NCI-H2029 treated with DMSO at 0.1 percent for 48 hours (cell line): ENCODE results near the gene ANKS1B.

Experiments used
- DNase-seq: peaks from one replicate; lab custom pipeline; 2025; lab: John Stamatoyannopoulos, UW

Gene ANKS1B

DNA sequence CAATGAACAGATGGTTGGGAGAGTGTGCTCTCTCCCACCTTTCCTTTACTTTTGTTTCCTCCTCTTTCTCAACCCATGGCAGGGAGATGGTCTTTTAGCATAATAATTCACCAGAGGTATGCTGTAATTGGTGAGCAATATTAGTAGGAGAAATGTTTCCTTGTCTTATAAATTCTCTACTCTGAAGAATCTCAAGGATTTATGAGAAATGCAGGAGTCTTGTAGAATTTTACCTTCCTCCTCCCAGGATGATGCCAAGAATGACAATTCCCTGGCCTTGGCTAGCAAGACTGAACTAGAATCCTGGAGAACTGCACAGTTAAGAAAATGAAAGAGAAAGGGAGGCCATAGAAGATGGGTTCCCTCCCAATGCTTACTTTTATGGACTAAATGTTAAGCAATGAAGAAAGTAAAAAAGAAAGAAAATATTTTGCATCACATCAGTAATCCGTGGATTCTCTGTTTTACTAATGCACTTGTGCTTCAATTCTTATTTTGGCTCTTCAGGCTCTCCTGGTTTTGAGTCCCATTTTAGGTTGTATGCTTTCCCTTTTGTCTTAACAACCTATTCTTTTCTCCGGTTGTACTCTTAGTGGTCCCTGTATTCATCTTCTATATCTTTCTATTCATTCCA lies 530.1 kb downstream of the ANKS1B start:
- no peak for DNase-seq

GRCh38 chr12:99453836-99454538 lies 530.7 kb downstream of the ANKS1B start:
- DNase-seq = no peak

DNA sequence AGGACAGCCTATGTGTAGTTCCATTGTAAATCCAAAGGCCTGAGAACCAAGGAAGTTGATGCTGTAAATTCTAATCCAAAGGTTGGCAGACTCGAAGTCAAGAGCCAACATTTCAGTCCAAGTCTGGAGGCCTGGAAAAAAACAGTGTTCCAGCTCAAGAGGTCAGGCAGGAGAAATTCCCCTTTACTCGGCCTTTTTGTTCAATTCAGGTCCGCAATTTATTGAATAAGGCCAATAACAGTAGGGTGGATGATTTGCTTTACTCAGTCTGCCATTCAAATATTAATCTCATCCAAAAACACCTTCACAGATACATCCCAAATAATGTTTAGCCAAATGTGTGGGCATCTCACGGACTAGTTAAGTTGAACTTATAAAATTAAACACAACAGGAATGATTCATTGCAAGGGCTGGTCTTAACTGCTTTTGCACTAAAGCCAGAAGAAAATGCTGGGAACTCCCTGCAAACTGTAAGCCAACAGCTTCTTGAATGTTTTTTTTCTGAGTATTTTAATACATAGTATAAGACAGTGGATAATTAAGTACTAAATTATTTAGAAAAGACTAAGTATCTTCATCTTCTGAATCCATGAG lies 534.6 kb downstream of the ANKS1B start:
- no peak for DNase-seq

DNA sequence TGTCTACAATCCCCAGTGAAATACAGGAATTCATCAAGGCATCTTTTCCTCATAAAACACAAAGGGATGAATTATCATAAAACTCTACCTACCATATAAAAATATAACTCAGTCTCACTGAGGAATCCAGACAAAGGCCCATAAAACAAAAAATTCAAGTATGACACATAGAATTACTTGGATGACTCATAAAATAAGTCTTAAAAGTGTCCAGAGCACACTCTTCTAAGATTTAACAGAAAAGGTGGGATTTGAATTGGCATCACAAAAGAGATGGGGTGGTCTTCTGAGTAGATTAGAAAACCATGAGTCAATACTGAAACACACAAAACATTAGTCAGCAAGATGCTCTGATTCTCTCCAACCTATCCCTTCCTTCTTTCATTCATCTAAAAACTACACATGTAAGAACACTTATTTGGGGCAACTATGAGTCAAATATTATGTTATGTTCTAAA lies 539.8 kb downstream of the ANKS1B start:
- DNase-seq = no peak

GRCh38 chr12:99442758-99443157 lies 542.0 kb downstream of the ANKS1B start:
- no peak for DNase-seq

GRCh38 chr12:99439399-99439798 lies 545.3 kb downstream of the ANKS1B start:
- no peak for DNase-seq

DNA sequence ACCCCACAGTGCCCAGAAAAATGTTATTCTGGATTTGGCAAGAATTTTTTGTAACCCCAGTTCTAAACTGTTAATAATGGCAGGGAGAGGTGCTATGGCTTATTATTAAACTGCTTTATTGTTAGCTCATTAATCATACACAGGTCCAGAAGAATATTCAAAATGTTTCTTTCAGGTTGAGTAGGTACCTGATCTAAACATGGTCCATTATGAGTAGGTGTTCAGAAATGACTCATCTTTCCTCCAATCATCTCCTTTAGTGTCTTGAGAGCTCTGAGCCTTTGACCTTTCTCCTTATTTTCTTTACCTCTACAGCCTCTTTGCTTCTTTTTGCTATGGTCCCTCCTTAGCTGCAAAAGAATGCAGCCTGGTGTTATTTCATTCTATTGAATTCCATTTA lies 548.2 kb downstream of the ANKS1B start:
- no peak for DNase-seq

DNA sequence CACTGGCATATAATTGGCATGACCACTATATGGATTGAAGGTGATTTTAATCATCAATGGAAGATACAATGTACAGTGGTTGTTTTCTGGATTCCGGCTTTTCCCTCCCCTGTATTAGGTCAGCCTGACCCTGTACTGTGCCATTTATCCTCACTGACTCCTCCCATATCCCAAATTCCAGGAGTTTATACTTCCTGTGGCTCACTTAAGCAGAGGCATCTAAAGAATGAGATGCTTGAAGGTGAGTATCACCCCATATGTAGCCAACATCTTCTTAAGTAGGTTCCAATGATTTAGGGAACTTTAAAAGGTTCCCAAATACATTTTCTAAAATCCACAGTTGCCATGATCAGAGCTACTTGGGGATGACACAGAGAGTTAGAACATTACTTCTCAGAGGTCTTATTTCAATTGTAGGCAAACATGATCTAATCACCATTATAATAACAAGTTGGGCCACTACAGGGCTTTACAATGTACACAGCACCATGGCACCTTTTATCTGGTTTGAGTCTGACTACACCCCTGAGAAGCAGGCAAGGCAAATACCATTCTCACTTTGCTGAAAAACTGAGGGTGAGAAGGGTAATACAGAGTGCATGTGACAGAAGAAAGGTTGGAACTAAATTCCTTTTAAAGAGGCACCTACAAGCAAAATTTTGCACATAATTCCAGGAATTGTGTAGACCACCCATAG lies 549.5 kb downstream of the ANKS1B start:
- no peak for DNase-seq

- no peak for DNase-seq
Measured at GRCh38 chr12:99433155-99433554, 551.6 kb downstream of the ANKS1B start.

DNA sequence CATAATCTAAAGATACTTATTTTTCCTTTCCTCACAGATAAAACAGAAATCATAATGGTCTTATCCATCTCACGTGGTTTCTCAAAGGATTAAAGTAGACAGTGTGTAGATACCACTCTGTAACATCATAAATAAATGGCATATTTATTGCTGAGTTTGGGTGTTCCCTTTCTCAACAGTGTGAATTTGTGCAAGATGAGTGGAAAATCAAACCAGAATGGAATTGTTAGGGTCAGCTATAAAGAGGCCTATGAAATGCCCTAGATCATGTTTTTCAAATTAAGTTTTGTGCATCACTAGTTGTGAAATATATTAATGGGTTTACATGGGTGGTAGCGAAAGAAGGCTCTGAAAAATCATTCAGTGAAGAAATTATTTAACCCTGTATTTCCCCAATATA lies 553.5 kb downstream of the ANKS1B start:
- no peak for DNase-seq

DNA sequence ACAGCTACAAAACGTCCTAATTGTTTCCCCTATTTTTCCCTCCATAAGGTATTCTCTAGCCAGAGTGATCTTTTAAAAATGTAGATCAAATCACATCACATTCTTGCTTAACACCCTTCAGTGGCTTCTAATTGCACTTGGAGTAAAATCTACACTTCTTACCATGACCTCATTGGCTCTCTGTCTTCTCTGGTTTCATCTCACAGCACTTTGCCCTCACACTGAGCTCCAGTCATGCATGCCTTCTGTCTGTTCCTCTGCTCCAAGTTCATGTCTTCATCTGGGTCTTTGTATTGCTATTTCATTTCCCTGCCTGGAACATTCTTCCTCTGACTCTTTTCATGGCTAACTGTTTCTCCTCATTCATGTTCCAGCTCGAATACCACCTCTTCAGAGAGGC lies 557.6 kb downstream of the ANKS1B start:
- no peak for DNase-seq

DNA sequence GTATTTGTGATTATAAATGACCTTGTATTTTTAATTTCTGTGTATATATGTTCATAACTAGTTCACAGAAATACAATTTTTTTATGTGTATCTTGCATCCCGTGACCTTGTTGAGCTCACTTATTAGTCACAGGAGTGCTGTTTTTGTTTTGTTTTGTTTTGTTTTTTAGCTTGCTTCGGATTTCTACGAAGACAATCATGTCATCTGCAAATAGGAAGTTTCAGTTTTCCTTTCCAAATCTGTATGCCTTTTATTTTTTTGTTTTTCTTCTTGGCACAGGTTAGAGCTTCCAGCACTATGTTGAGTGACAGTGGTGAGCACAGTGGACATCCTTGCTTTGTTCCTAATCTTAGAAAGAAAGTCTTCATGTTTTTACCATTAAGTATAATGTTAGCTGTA lies 566.4 kb downstream of the ANKS1B start:
- DNase-seq = no peak

GRCh38 chr12:99413751-99414150 lies 571.0 kb downstream of the ANKS1B start:
- peak; percentile 62 for DNase-seq

DNA sequence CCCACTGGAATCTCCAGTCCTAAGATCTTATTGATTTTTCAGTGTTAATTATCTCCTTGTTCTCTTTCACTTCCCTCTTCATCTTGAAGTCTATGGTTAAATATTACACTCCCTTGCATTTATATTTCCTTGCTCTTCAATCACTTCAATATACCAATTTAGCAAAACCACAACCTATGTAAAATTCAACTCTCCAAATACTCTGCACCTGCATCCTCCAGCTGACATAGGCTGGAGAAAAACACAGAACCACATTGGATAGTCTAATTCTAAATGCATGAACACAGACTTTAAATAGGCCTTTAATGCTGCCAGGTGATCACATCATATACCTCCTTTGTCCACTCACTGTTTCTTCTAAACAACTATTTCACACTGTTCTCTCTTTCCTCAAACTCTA lies 591.0 kb downstream of the ANKS1B start:
- DNase-seq = no peak

GRCh38 chr12:99392091-99392850 lies 592.5 kb downstream of the ANKS1B start:
- DNase-seq = no peak

DNA sequence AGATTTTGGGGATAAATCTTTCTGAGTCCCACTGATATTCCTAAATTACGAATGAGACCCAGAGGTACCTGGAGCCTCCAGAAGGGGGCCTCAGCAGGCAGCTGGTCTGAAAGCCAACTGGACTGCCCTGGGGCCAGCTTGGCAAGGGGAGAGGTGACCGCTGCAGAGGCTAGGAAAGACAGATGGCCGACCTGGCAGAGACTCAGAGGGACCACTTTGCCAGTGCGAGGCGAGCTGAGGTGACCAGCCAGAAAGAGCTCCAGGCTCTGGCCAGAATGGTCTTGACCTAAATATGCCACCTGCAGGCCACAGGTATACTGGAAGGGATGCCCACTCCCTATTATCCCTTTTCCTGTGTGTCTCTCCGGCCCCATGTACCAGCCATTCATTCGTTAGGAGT lies 594.0 kb downstream of the ANKS1B start:
- no peak for DNase-seq

DNA sequence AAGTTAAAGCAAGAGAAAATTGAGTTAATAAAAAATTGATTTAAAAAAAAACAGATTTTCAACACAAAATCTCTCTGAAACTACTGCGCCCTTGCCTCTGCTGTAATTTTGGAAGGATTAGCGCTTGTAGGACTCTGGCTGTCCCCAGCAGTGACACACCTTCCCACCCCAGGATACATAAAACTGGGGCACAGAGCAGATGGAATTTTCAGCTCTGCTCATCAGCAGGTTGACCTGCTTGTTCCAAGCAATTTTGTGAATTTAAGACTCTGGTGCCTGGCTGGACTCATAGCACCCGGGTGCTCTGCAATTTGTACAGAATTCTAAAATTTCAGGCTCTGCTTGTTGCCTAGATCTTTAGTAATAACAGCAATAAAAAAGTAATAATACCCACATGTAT lies 595.0 kb downstream of the ANKS1B start:
- no peak for DNase-seq

DNA sequence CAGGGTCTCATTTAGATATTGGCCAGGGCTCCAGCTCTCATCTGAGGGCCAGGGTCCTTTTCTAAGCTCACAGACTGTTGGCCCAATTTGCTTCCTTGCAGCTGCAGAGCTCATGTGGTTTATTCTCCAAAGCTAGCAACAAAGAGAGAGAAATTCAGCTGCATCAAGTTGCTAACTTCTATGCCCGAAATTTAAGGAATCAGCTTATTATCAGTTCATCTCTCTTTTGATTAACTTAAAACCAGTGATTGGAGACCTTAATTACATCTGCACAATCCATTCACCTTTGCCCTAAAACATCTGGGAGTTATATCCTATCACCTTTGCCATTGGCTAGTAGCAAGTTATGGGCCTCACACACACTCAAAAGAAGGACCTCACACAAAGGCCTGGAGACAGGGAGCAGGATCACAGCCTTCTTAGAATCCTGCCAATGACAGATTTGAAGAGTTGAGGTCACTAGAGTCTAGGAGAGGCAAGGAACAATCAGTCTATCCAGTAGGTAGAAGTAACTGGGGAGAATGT lies 596.0 kb downstream of the ANKS1B start:
- DNase-seq = no peak

- DNase-seq = no peak
Measured at GRCh38 chr12:99387661-99388060, 597.1 kb downstream of the ANKS1B start.

GRCh38 chr12:99386907-99387306 lies 597.8 kb downstream of the ANKS1B start:
- no peak for DNase-seq

DNA sequence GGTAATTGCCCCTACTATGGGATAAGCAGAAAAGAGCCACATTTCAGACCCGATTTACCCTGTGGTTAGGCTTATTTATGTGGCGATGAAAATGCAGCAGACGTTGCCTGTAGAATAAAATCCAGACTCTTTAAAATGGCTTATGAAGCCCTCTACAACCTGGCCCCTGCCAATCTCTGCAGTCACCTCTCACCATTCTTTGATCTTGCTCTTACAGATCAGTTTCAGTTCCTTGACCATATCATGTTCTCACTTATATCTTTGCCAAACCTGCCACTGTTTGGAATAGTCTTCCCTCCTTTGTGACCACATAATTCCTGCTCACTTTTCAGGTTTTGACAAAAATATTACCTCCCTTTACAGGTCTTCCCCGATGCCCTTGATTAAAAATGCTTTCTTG lies 601.5 kb downstream of the ANKS1B start:
- no peak for DNase-seq

DNA sequence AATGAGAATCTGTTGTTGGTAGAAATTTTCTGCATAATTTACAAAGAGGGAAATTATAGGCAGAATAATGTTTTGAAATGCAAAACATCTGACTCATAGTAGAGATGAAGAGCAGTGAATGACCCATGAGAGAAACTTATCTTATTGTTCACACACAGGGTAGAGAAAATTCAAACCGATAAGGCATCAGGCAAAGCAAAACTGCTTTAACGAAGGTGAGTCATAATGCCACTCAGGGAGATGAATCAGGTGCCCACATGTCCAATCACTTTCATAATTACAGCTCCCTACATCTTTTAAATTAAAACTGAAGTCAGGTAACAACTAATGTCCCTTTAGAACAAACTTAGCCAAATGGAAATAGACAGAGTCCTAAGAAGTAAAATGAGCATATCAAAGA lies 602.7 kb downstream of the ANKS1B start:
- DNase-seq = no peak
